T-helper 2 cell treated with Interferon-gamma antibody and Interleukin-4, amounts not matched to agents 5 μg/mL and 100 μg/mL, for 36 hours (primary cell): ENCODE results near the gene TNNI2.
A peak's percentile ranks its signal among the peaks of the same experiment; 100 is the strongest.

Source experiments
- DNase-seq: peaks from one replicate; pipeline ENCODE4 v3.0.0; 2021; ENCODE audit warnings: low spot score
- H3K27ac Mint-ChIP-seq: one replicate; pipeline ENCODE4 v1.8.0; 2021; ENCODE audit warnings: mild to moderate bottlenecking, mixed read lengths
- H3K27me3 Mint-ChIP-seq: one replicate; pipeline ENCODE4 v1.8.0; 2021; ENCODE audit warnings: low read depth, mixed read lengths
- H3K36me3 Mint-ChIP-seq: one replicate; pipeline ENCODE4 v1.8.0; 2021; ENCODE audit warnings: low read depth, mixed read lengths
- H3K4me1 Mint-ChIP-seq: one replicate; pipeline ENCODE4 v1.8.0; 2021; ENCODE audit warnings: low read depth, mixed read lengths
- H3K4me3 Mint-ChIP-seq: one replicate; pipeline ENCODE4 v1.8.0; 2022; ENCODE audit warnings: mild to moderate bottlenecking, moderate library complexity, mixed read lengths
- H3K9me3 Mint-ChIP-seq: one replicate; pipeline ENCODE4 v1.8.0; 2021; ENCODE audit warnings: mixed read lengths

Gene TNNI2

DNA sequence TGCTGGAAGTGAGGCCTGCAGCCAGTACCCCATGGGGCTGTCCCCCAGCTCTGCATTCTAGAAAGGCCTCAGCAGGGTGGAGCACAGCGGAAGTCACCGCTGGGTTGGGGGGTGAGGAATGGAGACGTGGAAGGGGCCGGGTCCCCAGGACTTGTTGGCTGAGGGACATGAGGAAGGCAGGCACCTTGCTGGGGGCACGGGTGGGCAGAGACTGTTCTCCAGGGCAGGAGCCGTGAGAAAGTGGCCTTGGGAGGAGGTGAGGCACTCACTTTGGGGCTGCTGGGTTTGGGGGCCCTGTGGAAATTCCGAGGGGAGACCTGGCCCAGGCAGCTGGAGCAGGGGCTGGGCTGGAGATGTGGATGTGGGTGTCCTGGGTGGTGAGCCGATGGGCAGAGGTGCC is 5.0 kb downstream of the TNNI2 start:
- DNase-seq = no peak
- no peaks in the 10 kb centered on the region for H3K9me3 Mint-ChIP-seq
- peak overlapping the region; percentile 86 for H3K27ac Mint-ChIP-seq
- H3K4me1 Mint-ChIP-seq = peaks cover 39% of the 10 kb centered on the region
- peak overlapping the region; percentile 75 for H3K4me3 Mint-ChIP-seq
- H3K36me3 Mint-ChIP-seq = no peaks in the 10 kb centered on the region
- no peaks in the 10 kb centered on the region for H3K27me3 Mint-ChIP-seq

DNA sequence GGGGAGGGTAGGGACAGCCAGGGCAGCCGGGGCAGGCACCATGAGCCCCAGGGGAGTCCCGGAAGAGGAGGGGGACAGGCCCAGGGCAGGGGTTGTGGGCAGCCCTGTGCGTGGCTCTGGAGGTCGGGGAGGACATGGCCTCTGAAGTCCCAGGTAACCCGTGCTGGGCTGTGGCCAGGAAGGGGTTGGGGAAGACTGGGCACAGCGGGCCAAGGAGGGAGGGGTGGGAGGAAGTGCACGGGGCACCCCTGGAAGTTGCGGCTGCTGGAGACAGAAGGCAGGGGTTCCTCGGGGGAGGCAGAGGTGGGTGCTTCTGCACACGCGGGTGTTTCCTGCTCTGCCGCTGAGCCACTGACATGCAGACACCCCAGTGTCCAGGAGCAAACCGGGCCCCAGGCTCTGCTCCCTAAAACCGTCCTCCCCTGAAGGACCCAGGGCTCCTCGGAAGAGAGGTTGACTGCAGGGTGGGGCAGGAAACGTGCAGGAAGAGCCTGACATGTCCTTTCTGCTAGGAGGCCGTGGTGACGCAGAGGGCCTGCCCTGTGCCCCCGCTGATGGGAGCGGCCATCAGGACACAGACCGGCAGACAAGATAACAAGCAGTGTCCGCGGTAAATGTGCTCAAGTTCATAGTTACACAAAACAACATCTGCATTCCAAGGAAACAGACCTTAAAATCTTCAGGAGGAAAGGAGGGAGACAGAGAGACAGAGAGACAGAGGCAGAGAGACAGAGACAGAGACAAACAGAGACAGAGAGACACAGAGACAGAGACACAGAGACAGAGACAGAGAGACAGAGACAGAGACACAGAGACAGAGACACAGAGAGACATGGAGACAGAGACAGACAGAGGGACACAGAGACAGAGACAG is 5.7 kb downstream of the TNNI2 start:
- Mint-ChIP-seq H3K36me3 (no peaks in the 10 kb centered on the region), H3K27ac (peak overlapping the region; percentile 86), H3K9me3 (no peaks in the 10 kb centered on the region), H3K4me1 (peaks cover 40% of the 10 kb centered on the region), H3K4me3 (peak overlapping the region; percentile 75), H3K27me3 (no peaks in the 10 kb centered on the region)
- peak; percentile 48 for DNase-seq

DNA sequence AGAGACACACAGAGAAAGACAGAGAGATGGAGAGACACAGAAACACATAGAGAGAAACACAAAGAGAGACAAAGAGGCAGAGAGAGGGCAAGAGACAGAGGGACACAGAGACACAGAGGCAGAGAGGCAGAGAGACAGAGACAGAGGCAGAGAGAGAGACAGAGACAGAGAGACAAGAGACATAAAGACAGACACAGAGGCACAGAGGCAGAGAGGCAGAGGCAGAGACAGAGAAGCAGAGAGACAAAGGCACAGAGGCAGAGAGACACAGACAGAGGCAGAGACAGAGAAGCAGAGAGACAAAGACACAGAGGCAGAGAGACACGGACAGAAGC is 6.3 kb downstream of the TNNI2 start:
- H3K9me3 Mint-ChIP-seq = no peaks in the 10 kb centered on the region
- H3K27me3 Mint-ChIP-seq = no peaks in the 10 kb centered on the region
- DNase-seq = no peak
- H3K36me3 Mint-ChIP-seq = no peaks in the 10 kb centered on the region
- peaks cover 38% of the 10 kb centered on the region for H3K4me1 Mint-ChIP-seq
- peak overlapping the region; percentile 75 for H3K4me3 Mint-ChIP-seq
- H3K27ac Mint-ChIP-seq = peak overlapping the region; percentile 86

DNA sequence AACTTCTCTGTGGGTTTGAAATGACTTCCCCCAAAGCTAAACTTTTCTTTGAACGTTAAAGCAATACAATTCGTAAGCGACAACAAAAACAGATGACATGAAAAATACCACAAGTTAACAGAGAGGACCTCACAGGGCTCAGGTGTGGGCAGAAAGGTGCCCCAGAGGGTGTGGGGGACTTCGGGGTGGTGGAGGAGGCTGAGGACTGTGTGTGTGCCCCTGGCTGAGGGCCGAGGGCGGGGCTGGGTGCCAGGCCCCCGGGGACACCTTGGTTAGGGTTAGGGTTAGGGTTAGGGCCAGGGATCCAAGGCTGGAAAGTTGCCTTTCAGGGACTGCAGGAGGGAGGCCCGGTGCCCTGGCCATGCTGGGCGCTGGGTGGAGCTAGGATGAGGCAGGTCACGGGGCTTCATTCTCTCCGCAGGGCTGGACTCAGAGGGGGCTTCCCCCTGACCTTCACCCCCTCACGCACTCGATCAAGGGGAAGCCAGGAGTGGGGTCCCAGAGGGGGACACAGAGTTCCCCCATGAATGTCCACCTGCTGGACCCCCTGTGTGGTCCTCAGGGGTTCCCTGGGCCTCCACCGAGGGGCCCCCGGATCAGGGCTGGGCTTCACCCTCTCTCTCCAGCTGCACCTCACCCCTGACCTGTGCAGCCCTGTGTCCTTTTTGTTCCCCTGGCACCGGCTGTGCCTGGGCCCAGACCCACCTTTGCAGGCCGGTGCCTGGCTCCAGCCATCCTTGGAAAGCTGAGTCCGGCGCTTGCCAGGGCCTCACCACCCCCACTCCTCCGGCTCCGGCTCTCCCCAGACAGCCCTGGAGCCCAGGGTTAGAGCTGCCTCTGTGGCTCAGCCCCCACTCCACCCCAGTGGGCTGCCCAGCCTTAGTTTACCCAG is 7.0 kb downstream of the TNNI2 start:
- H3K4me1 Mint-ChIP-seq = peaks cover 44% of the 10 kb centered on the region
- H3K36me3 Mint-ChIP-seq = no peaks in the 10 kb centered on the region
- H3K9me3 Mint-ChIP-seq = no peaks in the 10 kb centered on the region
- H3K27me3 Mint-ChIP-seq = no peaks in the 10 kb centered on the region
- H3K4me3 Mint-ChIP-seq = peak overlapping the region; percentile 75
- H3K27ac Mint-ChIP-seq = peak overlapping the region; percentile 86
- no peak for DNase-seq

DNA sequence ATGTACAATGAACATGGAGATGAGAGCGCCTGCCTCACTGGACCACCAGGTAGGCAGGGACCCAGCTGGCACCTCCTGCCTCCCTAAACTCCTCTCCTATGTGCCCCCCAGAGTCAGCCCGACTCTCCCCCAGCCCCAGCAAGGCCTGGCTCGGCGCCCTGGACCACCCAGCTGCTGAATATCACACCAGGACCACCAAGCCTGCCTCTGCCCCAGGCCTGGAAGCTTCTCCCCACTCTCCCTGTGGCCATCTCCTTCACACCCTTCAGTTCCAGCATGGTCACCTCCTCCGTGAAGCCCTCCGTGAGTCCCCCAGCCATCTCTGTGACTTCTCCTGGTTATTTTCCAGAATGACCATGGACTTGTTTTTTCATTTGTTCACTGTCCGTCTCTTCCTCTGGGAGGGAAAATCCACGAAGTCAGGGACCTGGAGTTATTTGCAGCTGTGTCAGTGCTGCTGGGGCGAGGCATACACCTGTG is 7.7 kb downstream of the TNNI2 start:
- Mint-ChIP-seq H3K4me1 (peaks cover 48% of the 10 kb centered on the region), H3K9me3 (no peaks in the 10 kb centered on the region), H3K4me3 (no peak overlapping the region), H3K36me3 (no peaks in the 10 kb centered on the region), H3K27me3 (no peaks in the 10 kb centered on the region), H3K27ac (peak overlapping the region; percentile 74)
- no peak for DNase-seq

DNA sequence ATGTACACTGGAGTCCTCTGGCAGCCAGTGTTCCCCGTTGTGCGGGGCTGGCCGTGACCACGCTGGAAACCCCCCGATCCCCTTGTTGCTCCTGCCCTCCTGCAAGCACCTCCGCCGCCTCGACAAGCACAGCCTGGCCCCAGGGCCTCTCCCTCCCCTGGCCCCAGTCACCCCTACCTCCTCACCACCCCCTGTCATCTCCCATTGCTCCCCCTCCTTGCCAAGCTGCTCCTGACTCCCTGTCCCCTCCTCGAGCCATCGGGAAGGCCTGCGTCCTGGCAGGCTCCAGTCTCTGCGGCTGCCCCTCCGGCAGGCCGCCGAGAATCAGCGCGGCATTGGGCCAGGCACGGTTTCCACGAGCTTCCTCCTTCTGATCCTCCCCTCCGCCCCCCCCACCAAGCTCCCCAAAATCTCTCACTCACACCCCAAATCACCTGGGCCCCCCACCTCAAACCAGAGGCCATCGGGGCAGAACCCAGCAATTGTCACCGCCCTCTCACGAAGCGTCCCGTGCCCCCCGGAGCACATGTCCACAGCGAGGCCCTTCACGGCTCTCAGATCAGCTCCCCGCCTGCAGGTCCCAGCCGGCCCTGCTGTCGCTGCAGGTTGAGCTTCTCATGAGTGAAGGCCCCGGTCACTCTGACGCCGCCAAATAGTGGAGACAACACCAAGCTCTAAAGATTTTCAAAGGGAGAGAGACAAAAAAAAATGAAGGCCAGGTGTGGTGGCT is 8.4 kb downstream of the TNNI2 start:
- H3K4me3 Mint-ChIP-seq = no peak overlapping the region
- H3K27me3 Mint-ChIP-seq = no peaks in the 10 kb centered on the region
- peaks cover 51% of the 10 kb centered on the region for H3K4me1 Mint-ChIP-seq
- H3K27ac Mint-ChIP-seq = peak overlapping the region; percentile 77
- no peak for DNase-seq
- no peaks in the 10 kb centered on the region for H3K36me3 Mint-ChIP-seq
- no peaks in the 10 kb centered on the region for H3K9me3 Mint-ChIP-seq

DNA sequence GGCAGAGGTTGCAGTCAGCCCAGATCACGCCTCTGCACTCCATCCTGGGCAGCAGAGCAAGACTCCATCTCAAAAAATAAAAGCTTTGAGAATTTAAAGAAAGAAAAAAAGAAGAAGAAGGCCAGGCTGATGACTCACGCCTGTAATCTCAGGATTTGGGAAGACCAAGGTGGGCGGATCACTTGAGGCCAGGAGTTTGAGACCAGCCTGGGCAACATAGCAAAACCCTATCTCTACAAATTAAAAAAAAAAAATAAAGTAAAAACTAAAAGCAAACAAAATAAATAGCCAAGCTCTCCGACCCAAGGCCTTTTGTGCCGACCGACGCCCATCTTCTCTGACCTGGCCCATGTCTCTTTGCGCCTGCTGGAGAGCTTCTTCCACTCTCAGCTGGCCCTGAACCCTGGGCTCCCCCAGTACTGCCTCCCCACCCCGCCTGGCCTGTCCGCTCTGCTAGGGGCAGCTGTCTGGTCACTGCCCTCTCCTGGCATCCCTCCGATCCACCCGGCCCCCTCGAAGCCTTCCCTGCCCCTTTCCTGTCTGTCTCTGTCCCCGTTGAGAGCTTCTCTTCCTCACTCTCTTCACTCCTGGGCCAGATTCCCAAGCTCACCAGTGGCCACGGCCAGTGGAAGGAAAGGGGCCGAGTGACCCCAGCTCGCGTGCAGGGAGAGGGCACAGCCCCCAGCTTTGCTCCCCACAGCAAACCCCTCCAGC is 9.3 kb downstream of the TNNI2 start:
- peaks cover 60% of the 10 kb centered on the region for H3K4me1 Mint-ChIP-seq
- no peak for DNase-seq
- no peaks in the 10 kb centered on the region for H3K27me3 Mint-ChIP-seq
- H3K36me3 Mint-ChIP-seq = peaks cover 3% of the 10 kb centered on the region
- no peak overlapping the region for H3K4me3 Mint-ChIP-seq
- peak overlapping the region; percentile 77 for H3K27ac Mint-ChIP-seq
- no peaks in the 10 kb centered on the region for H3K9me3 Mint-ChIP-seq

DNA sequence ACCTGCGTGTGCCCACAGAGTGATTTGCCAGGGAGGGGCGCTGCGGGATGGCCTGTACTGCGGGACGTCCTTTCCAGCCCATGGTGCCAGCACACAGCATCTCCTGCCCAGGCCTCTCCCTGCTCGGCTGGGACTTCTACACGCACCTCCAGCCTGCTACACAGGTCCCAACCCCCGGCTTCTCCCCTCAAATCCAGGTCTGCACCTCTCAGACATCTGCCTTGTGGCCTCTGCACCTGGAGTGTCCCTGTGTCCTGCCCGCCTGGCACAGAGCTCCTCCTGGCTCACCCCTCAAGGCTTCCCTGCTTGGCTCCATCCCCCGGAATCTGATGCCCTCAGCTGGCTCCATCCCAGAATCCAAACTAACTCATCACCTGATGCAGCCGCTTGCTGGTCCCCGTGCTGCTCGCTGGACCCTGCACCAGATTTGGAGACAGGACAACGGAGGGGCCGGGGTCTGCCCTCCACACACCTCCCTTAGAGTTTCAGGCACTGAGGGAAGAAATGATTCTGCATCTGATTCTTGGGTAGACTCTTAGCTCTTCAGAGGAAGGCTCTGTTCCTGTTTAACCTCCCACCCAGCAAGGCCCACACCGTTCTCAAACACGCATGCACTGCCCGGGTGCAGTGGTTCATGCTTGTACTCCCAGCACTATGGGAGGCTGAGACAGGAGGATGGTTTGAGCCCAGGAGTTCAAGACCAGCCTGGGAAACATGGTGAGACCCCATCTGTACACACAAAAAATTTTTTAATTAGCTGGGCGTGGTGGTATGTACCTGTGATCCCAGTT is 10.1 kb downstream of the TNNI2 start:
- no peaks in the 10 kb centered on the region for H3K9me3 Mint-ChIP-seq
- H3K4me1 Mint-ChIP-seq = peaks cover 54% of the 10 kb centered on the region
- DNase-seq = no peak
- no peak overlapping the region for H3K4me3 Mint-ChIP-seq
- peaks cover 11% of the 10 kb centered on the region for H3K36me3 Mint-ChIP-seq
- no peaks in the 10 kb centered on the region for H3K27me3 Mint-ChIP-seq
- H3K27ac Mint-ChIP-seq = peak overlapping the region; percentile 71

DNA sequence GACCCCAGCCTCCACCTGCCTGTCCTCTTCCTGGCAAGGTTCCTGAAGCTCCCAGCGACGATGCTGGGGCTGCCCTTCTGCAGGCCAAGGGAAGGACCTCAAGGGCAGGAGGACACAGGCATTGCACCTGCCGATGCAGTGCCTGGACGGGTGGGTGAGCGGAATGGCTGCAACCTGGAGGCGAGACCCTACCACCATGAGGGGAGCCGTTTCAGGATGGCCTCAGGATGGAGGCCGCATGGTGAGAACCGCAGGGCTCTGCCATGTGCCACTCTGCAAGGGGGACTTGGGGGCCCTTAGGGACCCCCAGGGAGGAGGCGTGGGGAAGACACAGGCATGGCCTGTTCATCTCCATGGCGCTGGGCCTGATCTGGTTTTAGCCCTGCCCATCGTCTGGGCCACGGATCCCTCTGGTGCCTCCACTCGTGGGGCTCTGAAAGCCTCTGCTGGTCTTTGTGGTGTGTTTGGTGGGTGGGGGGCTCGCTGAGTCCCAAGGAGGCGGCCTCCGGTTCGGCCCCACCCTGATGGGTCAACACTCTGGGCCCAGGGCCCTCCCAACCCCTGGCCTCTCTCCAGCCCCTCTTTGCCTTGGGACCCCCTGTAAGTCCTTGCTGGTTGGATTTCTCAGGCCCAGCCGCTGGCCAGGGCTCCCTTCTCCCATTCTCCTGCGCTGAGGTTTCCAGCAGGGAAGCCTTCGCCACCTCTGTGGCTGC is 12.8 kb downstream of the TNNI2 start:
- no peaks in the 10 kb centered on the region for H3K27me3 Mint-ChIP-seq
- H3K4me3 Mint-ChIP-seq = peak overlapping the region; percentile 98
- peaks cover 36% of the 10 kb centered on the region for H3K4me1 Mint-ChIP-seq
- H3K27ac Mint-ChIP-seq = peak overlapping the region; percentile 92
- no peak for DNase-seq
- no peaks in the 10 kb centered on the region for H3K9me3 Mint-ChIP-seq
- H3K36me3 Mint-ChIP-seq = peaks cover 18% of the 10 kb centered on the region

DNA sequence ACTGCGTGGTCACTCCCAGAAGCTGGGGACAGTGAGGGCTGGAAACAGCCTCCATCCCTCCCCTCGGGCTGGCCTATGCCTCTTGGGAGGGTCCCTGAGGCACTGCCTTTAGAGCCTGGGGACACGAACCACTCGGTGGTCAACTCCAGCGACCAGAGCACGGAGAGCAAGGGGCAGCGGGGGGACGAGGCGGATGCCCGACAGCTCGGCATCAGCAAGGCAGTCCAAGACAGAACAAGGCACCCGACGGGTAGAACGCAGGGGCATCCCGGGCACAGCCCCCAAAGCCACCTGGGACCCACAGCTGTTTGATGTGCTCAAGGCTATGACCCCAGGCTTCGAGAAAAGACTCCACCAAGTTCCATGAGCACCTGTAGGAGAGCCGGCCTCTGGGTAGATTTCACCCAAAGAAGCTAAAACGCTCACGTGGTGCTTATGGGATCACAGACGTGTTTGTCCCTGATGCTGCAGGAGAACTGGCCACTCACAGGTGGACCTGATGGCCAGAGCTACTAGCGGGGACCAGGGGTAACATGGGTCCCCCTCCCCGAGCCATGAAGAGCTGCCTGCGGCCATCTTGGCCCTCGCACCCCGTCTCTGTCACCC is 13.6 kb downstream of the TNNI2 start:
- Mint-ChIP-seq H3K9me3 (no peaks in the 10 kb centered on the region), H3K27ac (peak overlapping the region; percentile 92), H3K4me3 (peak overlapping the region; percentile 98), H3K27me3 (no peaks in the 10 kb centered on the region), H3K36me3 (peaks cover 18% of the 10 kb centered on the region), H3K4me1 (peaks cover 33% of the 10 kb centered on the region)
- no peak for DNase-seq

DNA sequence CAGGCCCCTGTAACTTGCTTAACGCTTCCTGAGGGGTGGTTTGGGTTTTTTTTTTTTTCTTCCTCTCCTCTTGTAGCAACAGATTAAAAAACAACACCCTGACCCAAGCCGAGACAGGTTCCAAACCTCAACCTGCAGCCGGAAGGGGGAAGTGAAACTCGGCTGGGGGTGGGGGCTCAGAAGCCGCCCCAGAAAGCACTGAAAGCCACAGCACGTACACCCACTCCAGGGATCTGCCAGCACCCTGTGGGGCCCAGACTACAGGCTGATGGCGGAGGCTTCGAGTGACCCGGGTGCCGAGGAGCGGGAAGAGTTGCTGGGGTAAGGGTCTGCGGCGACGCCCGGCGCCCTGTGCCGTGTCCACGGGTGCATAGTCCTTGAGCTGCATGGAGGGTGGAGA is 14.1 kb downstream of the TNNI2 start, which contains the start of gene LSP1:
LSP1 (plus strand) TSS at position 208 of the 400 bp plus-strand sequence; CDS start at position 269, 61 bp downstream.
- Mint-ChIP-seq H3K27me3 (no peaks in the 10 kb centered on the region), H3K36me3 (peaks cover 18% of the 10 kb centered on the region), H3K9me3 (no peaks in the 10 kb centered on the region), H3K4me1 (peaks cover 29% of the 10 kb centered on the region), H3K27ac (peak within 1 kb of the TSS; percentile 92), H3K4me3 (peak within 1 kb of the TSS; percentile 98)
- DNase-seq = peak; percentile 90
